K562 (cell line): Measurements from ENCODE around the gene CNPY4. TPM values are rescaled to one million over a fixed set of nuclear protein-coding genes. Genes with fewer than 3 reads are reported as not detected.
A peak's percentile ranks its signal among the peaks of the same experiment; 100 is the strongest.

Experiments
- CREBBP ChIP-seq: IDR thresholded peaks from one replicate; pipeline ENCODE4 v1.6.1; 2012; ENCODE audit warnings: low read depth, mild to moderate bottlenecking, control low read depth, inconsistent platforms, low read length
- CTBP1 ChIP-seq: fragments of 450-650 bp; IDR thresholded peaks from 2 replicates; pipeline ENCODE4 v1.6.1; 2016; ENCODE audit warnings: borderline replicate concordance
- DDX20 ChIP-seq: fragments of 450-650 bp; IDR thresholded peaks from 2 replicates; pipeline ENCODE4 v1.6.1; 2016; ENCODE audit warnings: missing genetic modification characterization, low read depth, mild to moderate bottlenecking, missing compliant biosample characterization, moderate library complexity
- FOXJ3 ChIP-seq: sonication (generic); formaldehyde crosslinking; IDR thresholded peaks from 2 replicates; pipeline ENCODE4 v1.4.0; 2020; ENCODE audit warnings: mild to moderate bottlenecking, missing genetic modification reagents
- FOXK1 ChIP-seq: sonication (generic); formaldehyde crosslinking; IDR thresholded peaks from 2 replicates; pipeline ENCODE4 v1.8.0; 2022; ENCODE audit warnings: missing genetic modification reagents, mild to moderate bottlenecking, borderline replicate concordance
- HEY1 ChIP-seq: fragments of 250-450 bp; sonication (Bioruptor Pico); IDR thresholded peaks from 2 replicates; pipeline ENCODE4 v1.5.0; 2020; ENCODE audit warnings: mild to moderate bottlenecking, moderate library complexity, borderline replicate concordance
- MCM2 ChIP-seq: fragments of 450-650 bp; IDR thresholded peaks from 2 replicates; pipeline ENCODE4 v1.6.1; 2017; ENCODE audit warnings: low read depth, mild to moderate bottlenecking
- RB1 ChIP-seq: fragments of 450-650 bp; IDR thresholded peaks from 2 replicates; pipeline ENCODE4 v1.6.1; 2017; ENCODE audit warnings: low read depth, mild to moderate bottlenecking
- RNF2 ChIP-seq: sonication (generic); IDR thresholded peaks from 2 replicates; pipeline ENCODE4 v1.6.1; 2016
- SMAD1 ChIP-seq: fragments of 150-350 bp; IDR thresholded peaks from 2 replicates; pipeline ENCODE4 v1.6.1; 2014; ENCODE audit warnings: low read length, low read depth; ENCODE audit not compliant: partially characterized antibody
- TAF15 ChIP-seq: fragments of 200-400 bp; formaldehyde crosslinking; IDR thresholded peaks from 2 replicates; pipeline ENCODE4 v1.6.1; 2017; ENCODE audit warnings: mild to moderate bottlenecking, low read depth, low read length, moderate library complexity
- TCF7 ChIP-seq: sonication (generic); IDR thresholded peaks from 2 replicates; pipeline ENCODE4 v1.6.1; 2016; ENCODE audit warnings: antibody characterized with exemption, borderline replicate concordance
- TOE1 ChIP-seq, 2 experiments: fragments of 450-650 bp in 1 of 2; sonication (generic) in 1 of 2; formaldehyde crosslinking in 1 of 2; IDR thresholded peaks; 2 replicates each; pipeline versions ENCODE4 v1.7.1 to v1.8.0; 2016 to 2022; ENCODE audit warnings: borderline replicate concordance in 2 of 2, mild to moderate bottlenecking in 2 of 2, antibody characterized with exemption in 1 of 2, inconsistent platforms in 1 of 2, low read depth in 1 of 2, missing genetic modification reagents in 1 of 2, moderate library complexity in 1 of 2
- ZEB2 ChIP-seq: fragments of 450-650 bp; IDR thresholded peaks from 2 replicates; pipeline ENCODE4 v1.6.1; 2016
- ZNF311 ChIP-seq: fragments of 250-450 bp; sonication (Bioruptor Pico); IDR thresholded peaks from 2 replicates; pipeline ENCODE4 v1.4.0; 2020; ENCODE audit warnings: mild to moderate bottlenecking, moderate library complexity
- polyA plus RNA-seq, 8 experiments: library from polyadenylated mRNA; depleted of rRNA in 4 of 8; stranded (reverse) in 5 of 8; unstranded in 3 of 8; fragments of >200 nt; fragmentation: Nextera tagmentation in 2 of 8; fragmentation: Illumina TruSeq in 1 of 8; extraction: Ambion mirVana in 2 of 8; extraction: Trizol in 1 of 8; gene quantifications; 2 replicates each; pipeline versions ENCODE4 v1.2.1 to v1.2.3, GENCODE V29; 2011 to 2014; ENCODE audit warnings: inconsistent platforms in 1 of 8, missing spikeins in 1 of 8
- total RNA-seq, 7 experiments: library from RNA; depleted of rRNA in 6 of 7; stranded (reverse); fragments of >200 nt in 6 of 7; fragmentation: Illumina TruSeq in 2 of 7; extraction: Trizol in 2 of 7; gene quantifications; 2 replicates each; pipeline versions ENCODE4 v1.2.1 to v1.2.3, GENCODE V29; 2011 to 2021; ENCODE audit warnings: low replicate concordance in 1 of 7
- TF ChIP-seq, protein P1 (sequence below): fragments of 450-650 bp; IDR thresholded peaks from 2 replicates; pipeline ENCODE4 v1.6.1; 2016; ENCODE audit warnings: mild to moderate bottlenecking, moderate library complexity

Gene CNPY4
- total and polyA plus RNA-seq, 9 of the 15 experiments (the other 6 are each of a cell fraction or from before 2014, with no cell fraction given), result 1.9 to 11.2 (median 7.0) TPM

DNA sequence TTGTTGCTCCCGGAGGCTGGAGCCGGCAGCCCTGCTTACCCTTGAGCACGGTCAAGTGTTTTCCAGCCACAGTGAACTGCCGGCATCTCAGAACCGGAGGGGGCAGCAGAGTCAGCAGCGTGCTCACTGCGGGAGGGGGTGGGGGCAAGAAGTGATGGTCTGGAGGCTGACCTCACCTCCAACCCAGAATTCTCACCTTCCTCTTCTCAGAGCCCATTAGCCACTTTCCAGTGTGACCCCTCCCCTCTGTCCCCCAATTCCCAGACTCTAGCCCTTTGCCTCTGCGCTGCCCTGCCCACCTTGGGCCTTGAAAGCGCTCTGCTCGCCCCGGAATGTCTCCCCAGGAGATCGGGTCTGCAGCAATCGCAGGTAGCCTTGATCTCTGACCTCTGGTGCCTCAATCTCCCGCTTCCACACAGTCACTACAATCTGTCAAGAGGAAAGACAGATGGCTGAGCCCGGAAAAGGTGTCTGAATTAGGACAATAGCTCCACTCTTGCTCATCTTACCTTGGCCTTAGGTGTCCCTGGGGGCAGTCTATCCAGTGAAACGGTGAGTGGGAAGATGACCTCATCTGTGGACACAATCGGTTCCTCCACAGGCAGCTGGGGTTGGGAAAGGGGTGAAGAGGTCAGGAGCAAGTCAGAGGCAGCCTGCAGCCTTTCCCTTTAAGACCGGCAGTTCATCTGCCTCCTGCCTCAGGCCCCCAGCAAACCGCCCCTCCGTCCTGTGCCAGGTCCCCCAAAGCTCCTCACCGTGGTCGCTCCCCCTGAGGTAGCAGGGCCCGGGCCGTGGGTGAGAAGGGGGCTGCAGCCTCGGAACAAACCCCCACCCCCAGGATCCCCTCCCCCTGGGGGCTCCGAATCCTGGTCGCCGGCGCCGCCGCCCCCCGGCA, 38.1 kb downstream of the CNPY4 start (continued):
- TF ChIP-seq DDX20 (tag) (no peak), ZEB2 (peak; percentile 95), RB1 (no peak), MCM2 (no peak), RNF2 (peak; percentile 42; the same call in 1 of the 2 replicates), FOXJ3 (CRISPR knock-in tag) (no peak), TOE1 (IDR thresholded peaks at IDR 0.05; ENCODE audit: borderline replicate concordance) (peak; percentile 40; the same call in 1 of the 2 replicates), TOE1 (CRISPR knock-in tag; IDR thresholded peaks at IDR 0.05; ENCODE audit: borderline replicate concordance, low read depth) (no peak), SMAD1 (no peak), CREBBP (no peak), TCF7 (no peak), TAF15 (no peak), ZNF311 (CRISPR knock-in tag) (no peak), FOXK1 (CRISPR knock-in tag) (peak; percentile 86; the same call in 1 of the 2 replicates), HEY1 (CRISPR knock-in tag) (no peak), CTBP1 (peak; percentile 81)
- TF ChIP-seq, protein P1, sequence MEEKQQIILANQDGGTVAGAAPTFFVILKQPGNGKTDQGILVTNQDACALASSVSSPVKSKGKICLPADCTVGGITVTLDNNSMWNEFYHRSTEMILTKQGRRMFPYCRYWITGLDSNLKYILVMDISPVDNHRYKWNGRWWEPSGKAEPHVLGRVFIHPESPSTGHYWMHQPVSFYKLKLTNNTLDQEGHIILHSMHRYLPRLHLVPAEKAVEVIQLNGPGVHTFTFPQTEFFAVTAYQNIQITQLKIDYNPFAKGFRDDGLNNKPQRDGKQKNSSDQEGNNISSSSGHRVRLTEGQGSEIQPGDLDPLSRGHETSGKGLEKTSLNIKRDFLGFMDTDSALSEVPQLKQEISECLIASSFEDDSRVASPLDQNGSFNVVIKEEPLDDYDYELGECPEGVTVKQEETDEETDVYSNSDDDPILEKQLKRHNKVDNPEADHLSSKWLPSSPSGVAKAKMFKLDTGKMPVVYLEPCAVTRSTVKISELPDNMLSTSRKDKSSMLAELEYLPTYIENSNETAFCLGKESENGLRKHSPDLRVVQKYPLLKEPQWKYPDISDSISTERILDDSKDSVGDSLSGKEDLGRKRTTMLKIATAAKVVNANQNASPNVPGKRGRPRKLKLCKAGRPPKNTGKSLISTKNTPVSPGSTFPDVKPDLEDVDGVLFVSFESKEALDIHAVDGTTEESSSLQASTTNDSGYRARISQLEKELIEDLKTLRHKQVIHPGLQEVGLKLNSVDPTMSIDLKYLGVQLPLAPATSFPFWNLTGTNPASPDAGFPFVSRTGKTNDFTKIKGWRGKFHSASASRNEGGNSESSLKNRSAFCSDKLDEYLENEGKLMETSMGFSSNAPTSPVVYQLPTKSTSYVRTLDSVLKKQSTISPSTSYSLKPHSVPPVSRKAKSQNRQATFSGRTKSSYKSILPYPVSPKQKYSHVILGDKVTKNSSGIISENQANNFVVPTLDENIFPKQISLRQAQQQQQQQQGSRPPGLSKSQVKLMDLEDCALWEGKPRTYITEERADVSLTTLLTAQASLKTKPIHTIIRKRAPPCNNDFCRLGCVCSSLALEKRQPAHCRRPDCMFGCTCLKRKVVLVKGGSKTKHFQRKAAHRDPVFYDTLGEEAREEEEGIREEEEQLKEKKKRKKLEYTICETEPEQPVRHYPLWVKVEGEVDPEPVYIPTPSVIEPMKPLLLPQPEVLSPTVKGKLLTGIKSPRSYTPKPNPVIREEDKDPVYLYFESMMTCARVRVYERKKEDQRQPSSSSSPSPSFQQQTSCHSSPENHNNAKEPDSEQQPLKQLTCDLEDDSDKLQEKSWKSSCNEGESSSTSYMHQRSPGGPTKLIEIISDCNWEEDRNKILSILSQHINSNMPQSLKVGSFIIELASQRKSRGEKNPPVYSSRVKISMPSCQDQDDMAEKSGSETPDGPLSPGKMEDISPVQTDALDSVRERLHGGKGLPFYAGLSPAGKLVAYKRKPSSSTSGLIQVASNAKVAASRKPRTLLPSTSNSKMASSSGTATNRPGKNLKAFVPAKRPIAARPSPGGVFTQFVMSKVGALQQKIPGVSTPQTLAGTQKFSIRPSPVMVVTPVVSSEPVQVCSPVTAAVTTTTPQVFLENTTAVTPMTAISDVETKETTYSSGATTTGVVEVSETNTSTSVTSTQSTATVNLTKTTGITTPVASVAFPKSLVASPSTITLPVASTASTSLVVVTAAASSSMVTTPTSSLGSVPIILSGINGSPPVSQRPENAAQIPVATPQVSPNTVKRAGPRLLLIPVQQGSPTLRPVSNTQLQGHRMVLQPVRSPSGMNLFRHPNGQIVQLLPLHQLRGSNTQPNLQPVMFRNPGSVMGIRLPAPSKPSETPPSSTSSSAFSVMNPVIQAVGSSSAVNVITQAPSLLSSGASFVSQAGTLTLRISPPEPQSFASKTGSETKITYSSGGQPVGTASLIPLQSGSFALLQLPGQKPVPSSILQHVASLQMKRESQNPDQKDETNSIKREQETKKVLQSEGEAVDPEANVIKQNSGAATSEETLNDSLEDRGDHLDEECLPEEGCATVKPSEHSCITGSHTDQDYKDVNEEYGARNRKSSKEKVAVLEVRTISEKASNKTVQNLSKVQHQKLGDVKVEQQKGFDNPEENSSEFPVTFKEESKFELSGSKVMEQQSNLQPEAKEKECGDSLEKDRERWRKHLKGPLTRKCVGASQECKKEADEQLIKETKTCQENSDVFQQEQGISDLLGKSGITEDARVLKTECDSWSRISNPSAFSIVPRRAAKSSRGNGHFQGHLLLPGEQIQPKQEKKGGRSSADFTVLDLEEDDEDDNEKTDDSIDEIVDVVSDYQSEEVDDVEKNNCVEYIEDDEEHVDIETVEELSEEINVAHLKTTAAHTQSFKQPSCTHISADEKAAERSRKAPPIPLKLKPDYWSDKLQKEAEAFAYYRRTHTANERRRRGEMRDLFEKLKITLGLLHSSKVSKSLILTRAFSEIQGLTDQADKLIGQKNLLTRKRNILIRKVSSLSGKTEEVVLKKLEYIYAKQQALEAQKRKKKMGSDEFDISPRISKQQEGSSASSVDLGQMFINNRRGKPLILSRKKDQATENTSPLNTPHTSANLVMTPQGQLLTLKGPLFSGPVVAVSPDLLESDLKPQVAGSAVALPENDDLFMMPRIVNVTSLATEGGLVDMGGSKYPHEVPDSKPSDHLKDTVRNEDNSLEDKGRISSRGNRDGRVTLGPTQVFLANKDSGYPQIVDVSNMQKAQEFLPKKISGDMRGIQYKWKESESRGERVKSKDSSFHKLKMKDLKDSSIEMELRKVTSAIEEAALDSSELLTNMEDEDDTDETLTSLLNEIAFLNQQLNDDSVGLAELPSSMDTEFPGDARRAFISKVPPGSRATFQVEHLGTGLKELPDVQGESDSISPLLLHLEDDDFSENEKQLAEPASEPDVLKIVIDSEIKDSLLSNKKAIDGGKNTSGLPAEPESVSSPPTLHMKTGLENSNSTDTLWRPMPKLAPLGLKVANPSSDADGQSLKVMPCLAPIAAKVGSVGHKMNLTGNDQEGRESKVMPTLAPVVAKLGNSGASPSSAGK, result no peak; the same call in 1 of the 2 replicates
